Measurements from ENCODE around the gene MAP3K4.

Gene MAP3K4

GRCh38 chr6:161103475-161103874, 111.9 kb downstream of the MAP3K4 start:
- H3K9me3 ChIP-seq (ENCODE audit: low read length), result no peaks in the 10 kb centered on the region
- H3K4me3 ChIP-seq (ENCODE audit: low read depth in 1 of 2, low read length in 2 of 2), result no peak overlapping the region
- H3K27ac ChIP-seq (ENCODE audit: low read depth, low read length), result no peak overlapping the region
- H3K36me3 ChIP-seq (ENCODE audit: insufficient read depth, low read length), result peaks cover 60% of the 10 kb centered on the region
- no peaks in the 10 kb centered on the region for H3K27me3 ChIP-seq (ENCODE audit: control insufficient read depth in 1 of 2, insufficient read depth in 2 of 2, low read length in 2 of 2)
- no peak overlapping the region for H3K9ac ChIP-seq (ENCODE audit: low read length)
- H3K4me1 ChIP-seq (ENCODE audit: insufficient read depth, low read length), result no peaks in the 10 kb centered on the region

- Histone ChIP-seq H3K4me3 (ENCODE audit: low read depth in 1 of 2, low read length in 2 of 2) (no peak overlapping the region), H3K9ac (ENCODE audit: low read length) (no peak overlapping the region), H3K27ac (ENCODE audit: low read depth, low read length) (no peak overlapping the region), H3K4me1 (ENCODE audit: insufficient read depth, low read length) (no peaks in the 10 kb centered on the region), H3K36me3 (ENCODE audit: insufficient read depth, low read length) (peaks cover 62% of the 10 kb centered on the region), H3K27me3 (ENCODE audit: control insufficient read depth in 1 of 2, insufficient read depth in 2 of 2, low read length in 2 of 2) (no peaks in the 10 kb centered on the region), H3K9me3 (ENCODE audit: low read length) (no peaks in the 10 kb centered on the region)
Measured at GRCh38 chr6:161104966-161105365, 113.4 kb downstream of the MAP3K4 start.

- Histone ChIP-seq H3K4me3 (ENCODE audit: low read depth in 1 of 2, low read length in 2 of 2) (no peak overlapping the region), H3K27ac (ENCODE audit: low read depth, low read length) (no peak overlapping the region), H3K27me3 (ENCODE audit: control insufficient read depth in 1 of 2, insufficient read depth in 2 of 2, low read length in 2 of 2) (no peaks in the 10 kb centered on the region), H3K4me1 (ENCODE audit: insufficient read depth, low read length) (no peaks in the 10 kb centered on the region), H3K9ac (ENCODE audit: low read length) (no peak overlapping the region), H3K9me3 (ENCODE audit: low read length) (no peaks in the 10 kb centered on the region), H3K36me3 (ENCODE audit: insufficient read depth, low read length) (peaks cover 62% of the 10 kb centered on the region)
Measured at GRCh38 chr6:161105408-161105807, 113.8 kb downstream of the MAP3K4 start.

- Histone ChIP-seq H3K4me1 (ENCODE audit: insufficient read depth, low read length) (no peaks in the 10 kb centered on the region), H3K36me3 (ENCODE audit: insufficient read depth, low read length) (peaks cover 81% of the 10 kb centered on the region), H3K9me3 (ENCODE audit: low read length) (no peaks in the 10 kb centered on the region), H3K27ac (ENCODE audit: low read depth, low read length) (no peak overlapping the region), H3K4me3 (ENCODE audit: low read depth in 1 of 2, low read length in 2 of 2) (no peak overlapping the region), H3K27me3 (ENCODE audit: control insufficient read depth in 1 of 2, insufficient read depth in 2 of 2, low read length in 2 of 2) (no peaks in the 10 kb centered on the region), H3K9ac (ENCODE audit: low read length) (no peak overlapping the region)
Measured at GRCh38 chr6:161107779-161108730, 116.5 kb downstream of the MAP3K4 start.

GRCh38 chr6:161108916-161109315, 117.3 kb downstream of the MAP3K4 start:
- no peak overlapping the region for H3K4me3 ChIP-seq (ENCODE audit: low read depth in 1 of 2, low read length in 2 of 2)
- no peaks in the 10 kb centered on the region for H3K9me3 ChIP-seq (ENCODE audit: low read length)
- no peak overlapping the region for H3K27ac ChIP-seq (ENCODE audit: low read depth, low read length)
- H3K27me3 ChIP-seq (ENCODE audit: control insufficient read depth in 1 of 2, insufficient read depth in 2 of 2, low read length in 2 of 2), result no peaks in the 10 kb centered on the region
- no peaks in the 10 kb centered on the region for H3K4me1 ChIP-seq (ENCODE audit: insufficient read depth, low read length)
- peaks cover 77% of the 10 kb centered on the region for H3K36me3 ChIP-seq (ENCODE audit: insufficient read depth, low read length)
- no peak overlapping the region for H3K9ac ChIP-seq (ENCODE audit: low read length)

- Histone ChIP-seq H3K9me3 (ENCODE audit: low read length) (no peaks in the 10 kb centered on the region), H3K4me1 (ENCODE audit: insufficient read depth, low read length) (no peaks in the 10 kb centered on the region), H3K36me3 (ENCODE audit: insufficient read depth, low read length) (peaks cover 77% of the 10 kb centered on the region), H3K9ac (ENCODE audit: low read length) (no peak overlapping the region), H3K27ac (ENCODE audit: low read depth, low read length) (no peak overlapping the region), H3K4me3 (ENCODE audit: low read depth in 1 of 2, low read length in 2 of 2) (no peak overlapping the region), H3K27me3 (ENCODE audit: control insufficient read depth in 1 of 2, insufficient read depth in 2 of 2, low read length in 2 of 2) (no peaks in the 10 kb centered on the region)
Measured at GRCh38 chr6:161109366-161109765, 117.8 kb downstream of the MAP3K4 start.

GRCh38 chr6:161110028-161110779, 118.6 kb downstream of the MAP3K4 start:
- Histone ChIP-seq H3K9ac (ENCODE audit: low read length) (no peak overlapping the region), H3K4me1 (ENCODE audit: insufficient read depth, low read length) (no peaks in the 10 kb centered on the region), H3K27me3 (ENCODE audit: control insufficient read depth in 1 of 2, insufficient read depth in 2 of 2, low read length in 2 of 2) (no peaks in the 10 kb centered on the region), H3K36me3 (ENCODE audit: insufficient read depth, low read length) (peaks cover 78% of the 10 kb centered on the region), H3K27ac (ENCODE audit: low read depth, low read length) (no peak overlapping the region), H3K9me3 (ENCODE audit: low read length) (no peaks in the 10 kb centered on the region), H3K4me3 (ENCODE audit: low read depth in 1 of 2, low read length in 2 of 2) (no peak overlapping the region)

- peaks cover 86% of the 10 kb centered on the region for H3K36me3 ChIP-seq (ENCODE audit: insufficient read depth, low read length)
- H3K9ac ChIP-seq (ENCODE audit: low read length), result no peak overlapping the region
- H3K27me3 ChIP-seq (ENCODE audit: control insufficient read depth in 1 of 2, insufficient read depth in 2 of 2, low read length in 2 of 2), result no peaks in the 10 kb centered on the region
Measured at GRCh38 chr6:161111261-161111660, 119.7 kb downstream of the MAP3K4 start.

GRCh38 chr6:161115468-161115867, 123.9 kb downstream of the MAP3K4 start:
- H3K4me3 ChIP-seq (ENCODE audit: low read depth in 1 of 2, low read length in 2 of 2), result no peak overlapping the region
- no peaks in the 10 kb centered on the region for H3K9me3 ChIP-seq (ENCODE audit: low read length)
- H3K27me3 ChIP-seq (ENCODE audit: control insufficient read depth in 1 of 2, insufficient read depth in 2 of 2, low read length in 2 of 2), result no peaks in the 10 kb centered on the region
- H3K9ac ChIP-seq (ENCODE audit: low read length), result no peak overlapping the region
- peaks cover 66% of the 10 kb centered on the region for H3K36me3 ChIP-seq (ENCODE audit: insufficient read depth, low read length)
- no peak overlapping the region for H3K27ac ChIP-seq (ENCODE audit: low read depth, low read length)
- no peaks in the 10 kb centered on the region for H3K4me1 ChIP-seq (ENCODE audit: insufficient read depth, low read length)

More at GRCh38 chr6:161111261-161111660, 119.7 kb downstream of the MAP3K4 start:
- no peak overlapping the region for H3K4me3 ChIP-seq (ENCODE audit: low read depth in 1 of 2, low read length in 2 of 2)
- no peak overlapping the region for H3K27ac ChIP-seq (ENCODE audit: low read depth, low read length)
- H3K4me1 ChIP-seq (ENCODE audit: insufficient read depth, low read length), result no peaks in the 10 kb centered on the region
- H3K9me3 ChIP-seq (ENCODE audit: low read length), result no peaks in the 10 kb centered on the region

- Histone ChIP-seq H3K9me3 (ENCODE audit: low read length) (no peaks in the 10 kb centered on the region), H3K4me3 (ENCODE audit: low read depth in 1 of 2, low read length in 2 of 2) (no peak overlapping the region), H3K9ac (ENCODE audit: low read length) (no peak overlapping the region), H3K27me3 (ENCODE audit: control insufficient read depth in 1 of 2, insufficient read depth in 2 of 2, low read length in 2 of 2) (no peaks in the 10 kb centered on the region), H3K4me1 (ENCODE audit: insufficient read depth, low read length) (no peaks in the 10 kb centered on the region), H3K27ac (ENCODE audit: low read depth, low read length) (no peak overlapping the region), H3K36me3 (ENCODE audit: insufficient read depth, low read length) (peaks cover 59% of the 10 kb centered on the region)
Measured at GRCh38 chr6:161116554-161116953, 125.0 kb downstream of the MAP3K4 start.

GRCh38 chr6:161117308-161117707, 125.7 kb downstream of the MAP3K4 start:
- H3K36me3 ChIP-seq (ENCODE audit: insufficient read depth, low read length), result peaks cover 52% of the 10 kb centered on the region
- no peaks in the 10 kb centered on the region for H3K4me1 ChIP-seq (ENCODE audit: insufficient read depth, low read length)
- H3K9ac ChIP-seq (ENCODE audit: low read length), result no peak overlapping the region
- no peak overlapping the region for H3K27ac ChIP-seq (ENCODE audit: low read depth, low read length)
- H3K27me3 ChIP-seq (ENCODE audit: control insufficient read depth in 1 of 2, insufficient read depth in 2 of 2, low read length in 2 of 2), result no peaks in the 10 kb centered on the region
- H3K9me3 ChIP-seq (ENCODE audit: low read length), result no peaks in the 10 kb centered on the region
- no peak overlapping the region for H3K4me3 ChIP-seq (ENCODE audit: low read depth in 1 of 2, low read length in 2 of 2)

Data from muscle layer of colon (tissue), 2 donors.